ENCODE measurements around the gene ERVK3-1. TPM values are rescaled to one million over a fixed set of nuclear protein-coding genes. Genes with fewer than 3 reads are reported as not detected.
A peak's percentile ranks its signal among the peaks of the same experiment; 100 is the strongest.
"Not testable (repeated sequence)": the region's sequence is repeated elsewhere in the genome, so short reads cannot be mapped to it uniquely, and the experiment has no call there.

ERVK3-1 gene
- 10 to 100 TPM; 40.6 to 43.0 TPM for total RNA-seq

- DNase-seq, result peak; percentile 97
- intact Hi-C loops (cut with micrococcal nuclease), result loop anchor here (5.0 kb wide), 1 partner anchor 82 kb away; the partner anchor contains the start of gene RPS5
- ChIA-PET CTCF (interaction anchor here (1.0 to 1.2 kb wide), 2 partner anchors 59 to 214 kb away, joined by 3 to 5 read pairs; partner anchors contain the start of gene ZBTB45), POLR2A (interaction anchor here (0.6 to 2.3 kb wide), 8 partner anchors 9 to 214 kb away, joined by 3 to 6 read pairs (median 4); partner anchors contain the start of gene ZBTB45)
- H3K9me3 Mint-ChIP-seq, result peaks cover 3% of the 10 kb centered on the region
- peaks cover 73% of the 10 kb centered on the region for H3K36me3 Mint-ChIP-seq (ENCODE audit: low read depth)
- peak within 1 kb of the TSS; percentile 95 for H3K27ac Mint-ChIP-seq
- H3K27me3 Mint-ChIP-seq, result no peaks in the 10 kb centered on the region
- H3K4me3 Mint-ChIP-seq, result peak within 1 kb of the TSS; percentile 84
- peak; percentile 98 for ATAC-seq
- peaks cover 40% of the 10 kb centered on the region for H3K4me1 Mint-ChIP-seq (ENCODE audit: low read depth)
- no peak for TF ChIP-seq CTCF (IDR thresholded peaks at IDR 0.05)
Observed at GRCh38 chr19:58305065-58305931, at the start of gene ERVK3-1. Gene ERVK3-1, plus strand, starts transcription at chr19:58305377. Its CDS starts 6,792 bp downstream, at chr19:58312169.

- POLR2A ChIA-PET, result interaction anchor here (0.6 to 1.2 kb wide), 2 partner anchors 8 to 18 kb away, joined by 3 to 5 read pairs; no protein-coding TSS in a partner anchor
- Mint-ChIP-seq H3K9me3 (peaks cover 75% of the 10 kb centered on the region), H3K36me3 (ENCODE audit: low read depth) (peaks cover 98% of the 10 kb centered on the region)
- H3K27ac Mint-ChIP-seq; ATAC-seq; DNase-seq; H3K4me1 Mint-ChIP-seq (ENCODE audit: low read depth); CTCF ChIA-PET; intact Hi-C loops (cut with micrococcal nuclease); H3K27me3 Mint-ChIP-seq; H3K4me3 Mint-ChIP-seq: not testable (repeated sequence)
Observed at GRCh38 chr19:58258259-58258658, 46.9 kb upstream of the ERVK3-1 start.

GRCh38 chr19:58261600-58261967, 43.6 kb upstream of the ERVK3-1 start:
- Mint-ChIP-seq H3K9me3 (peaks cover 59% of the 10 kb centered on the region), H3K36me3 (ENCODE audit: low read depth) (peaks cover 98% of the 10 kb centered on the region), H3K4me3 (no peak overlapping the region), H3K4me1 (ENCODE audit: low read depth) (no peaks in the 10 kb centered on the region), H3K27ac (no peak overlapping the region), H3K27me3 (no peaks in the 10 kb centered on the region)
- POLR2A ChIA-PET, result interaction anchor here (1.3 to 1.7 kb wide), 2 partner anchors 17 to 18 kb away, joined by 3 to 4 read pairs; partner anchors contain the start of gene ZNF8
- intact Hi-C loops (cut with micrococcal nuclease), result no loop called here
- no peak for TF ChIP-seq CTCF (IDR thresholded peaks at IDR 0.05)
- DNase-seq (no peak), ATAC-seq (peak; percentile 60)
- CTCF ChIA-PET, result no interaction called here

GRCh38 chr19:58261968-58262921, 42.9 kb upstream of the ERVK3-1 start:
- peaks cover 60% of the 10 kb centered on the region for H3K9me3 Mint-ChIP-seq

More at GRCh38 chr19:58261968-58262921, 42.9 kb upstream of the ERVK3-1 start:
- Mint-ChIP-seq H3K27me3 (no peaks in the 10 kb centered on the region), H3K27ac (no peak overlapping the region), H3K36me3 (ENCODE audit: low read depth) (peaks cover 96% of the 10 kb centered on the region), H3K4me1 (ENCODE audit: low read depth) (no peaks in the 10 kb centered on the region), H3K4me3 (no peak overlapping the region)
- ChIA-PET POLR2A (interaction anchor here (1.1 to 1.7 kb wide), 5 partner anchors 14 to 78 kb away, joined by 3 to 6 read pairs (median 4); partner anchors contain the start of gene ZNF8), CTCF (no interaction called here)
- intact Hi-C loops (cut with micrococcal nuclease), result no loop called here
- DNase-seq (no peak), ATAC-seq (peak; percentile 12)
- TF ChIP-seq CTCF (IDR thresholded peaks at IDR 0.05), result no peak

Data from activated CD8-positive, alpha-beta T cell treated with anti-CD3 and anti-CD28 coated beads for 36 hours (primary cell).